ENCODE measurements around the gene AMDHD2.
"Not testable (repeated sequence)": the region's sequence is repeated elsewhere in the genome, so short reads cannot be mapped to it uniquely, and the experiment has no call there.

AMDHD2 gene

GRCh38 chr16:2476741-2477140, 43.4 kb upstream of the AMDHD2 start:
- peaks cover 9% of the 10 kb centered on the region for H3K4me1 Mint-ChIP-seq
- peak overlapping the region; percentile 58 for H3K4me3 Mint-ChIP-seq
- no peaks in the 10 kb centered on the region for H3K36me3 Mint-ChIP-seq
- no peaks in the 10 kb centered on the region for H3K9me3 Mint-ChIP-seq
- H3K27ac Mint-ChIP-seq, result no peak overlapping the region
- peaks cover 10% of the 10 kb centered on the region for H3K27me3 Mint-ChIP-seq
- no peak for DNase-seq (ENCODE audit: low spot score in 2 of 2)
- no peak for ATAC-seq (ENCODE audit: low read depth)

- H3K9me3 Mint-ChIP-seq, result no peaks in the 10 kb centered on the region
- peaks cover 8% of the 10 kb centered on the region for H3K27me3 Mint-ChIP-seq
- peaks cover 12% of the 10 kb centered on the region for H3K4me1 Mint-ChIP-seq
- H3K27ac Mint-ChIP-seq, result no peak overlapping the region
- H3K36me3 Mint-ChIP-seq, result no peaks in the 10 kb centered on the region
- no peak for ATAC-seq (ENCODE audit: low read depth)
- H3K4me3 Mint-ChIP-seq, result no peak overlapping the region
- no peak for DNase-seq (ENCODE audit: low spot score in 2 of 2)
Measured at GRCh38 chr16:2477327-2477726, 42.8 kb upstream of the AMDHD2 start.

- Mint-ChIP-seq H3K4me1 (peaks cover 10% of the 10 kb centered on the region), H3K27me3 (peaks cover 2% of the 10 kb centered on the region), H3K4me3 (no peak overlapping the region), H3K36me3 (peaks cover 2% of the 10 kb centered on the region), H3K9me3 (no peaks in the 10 kb centered on the region), H3K27ac (no peak overlapping the region)
- DNase-seq (ENCODE audit: low spot score in 2 of 2), result no peak
- no peak for ATAC-seq (ENCODE audit: low read depth)
Measured at GRCh38 chr16:2478279-2478678, 41.9 kb upstream of the AMDHD2 start.

- H3K4me3 Mint-ChIP-seq; H3K27me3 Mint-ChIP-seq; H3K36me3 Mint-ChIP-seq; DNase-seq (ENCODE audit: low spot score in 2 of 2); ATAC-seq (ENCODE audit: low read depth); H3K27ac Mint-ChIP-seq; H3K9me3 Mint-ChIP-seq: not testable (repeated sequence)
- H3K4me1 Mint-ChIP-seq, result peaks cover 11% of the 10 kb centered on the region
Measured at GRCh38 chr16:2479996-2480395, 40.2 kb upstream of the AMDHD2 start.

DNA sequence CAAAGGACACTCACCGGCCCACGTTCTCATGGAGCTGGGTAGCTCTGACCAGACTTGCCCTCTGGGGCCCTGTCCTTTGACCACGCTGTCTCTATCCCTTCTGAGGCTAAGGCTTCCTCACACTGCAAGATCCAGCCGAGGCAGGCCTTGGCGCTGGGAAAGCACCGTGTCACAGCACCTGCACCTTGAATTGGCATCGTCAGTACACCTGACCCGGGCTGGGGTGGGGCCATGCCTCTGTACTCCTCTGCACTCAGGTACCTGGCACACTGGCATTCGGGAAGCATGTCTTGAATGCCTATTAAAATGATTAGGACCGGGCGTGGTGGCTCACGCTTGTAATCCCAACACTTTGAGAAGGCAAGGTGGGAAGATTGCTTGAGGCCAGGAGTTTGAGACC, 39.2 kb upstream of the AMDHD2 start:
- Mint-ChIP-seq H3K36me3 (peaks cover 2% of the 10 kb centered on the region), H3K27me3 (no peaks in the 10 kb centered on the region), H3K9me3 (no peaks in the 10 kb centered on the region), H3K4me3 (no peak overlapping the region), H3K4me1 (peaks cover 11% of the 10 kb centered on the region), H3K27ac (no peak overlapping the region)
- DNase-seq (ENCODE audit: low spot score in 2 of 2), result no peak
- ATAC-seq (ENCODE audit: low read depth), result no peak

DNA sequence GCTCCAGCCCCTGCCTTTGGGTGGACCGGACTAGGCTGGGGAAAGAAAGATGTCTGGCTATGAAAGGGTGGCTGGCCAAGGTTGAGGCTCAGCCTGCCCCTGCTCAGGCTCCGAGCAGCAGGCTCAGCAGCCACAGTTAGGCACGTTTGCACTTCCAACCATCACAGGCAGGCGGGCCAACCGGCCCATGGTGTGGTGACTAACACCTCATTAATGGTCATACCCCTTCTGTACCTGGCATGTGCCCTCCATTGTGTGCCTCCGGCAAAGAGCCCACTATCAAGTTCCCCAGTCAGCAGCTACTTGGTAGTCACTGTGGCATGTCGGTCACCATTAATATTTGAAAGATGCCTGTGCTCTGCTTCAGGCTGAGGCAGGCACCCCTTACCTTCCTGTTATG, 38.5 kb upstream of the AMDHD2 start:
- Mint-ChIP-seq H3K4me3 (no peak overlapping the region), H3K27ac (no peak overlapping the region), H3K36me3 (peaks cover 2% of the 10 kb centered on the region), H3K9me3 (no peaks in the 10 kb centered on the region), H3K27me3 (no peaks in the 10 kb centered on the region), H3K4me1 (peaks cover 12% of the 10 kb centered on the region)
- no peak for ATAC-seq (ENCODE audit: low read depth)
- DNase-seq (ENCODE audit: low spot score in 2 of 2), result no peak

GRCh38 chr16:2482249-2482648, 37.9 kb upstream of the AMDHD2 start:
- Mint-ChIP-seq H3K9me3 (no peaks in the 10 kb centered on the region), H3K27me3 (no peaks in the 10 kb centered on the region), H3K4me1 (peaks cover 17% of the 10 kb centered on the region), H3K27ac (peak overlapping the region; percentile 66), H3K4me3 (no peak overlapping the region), H3K36me3 (peaks cover 2% of the 10 kb centered on the region)
- ATAC-seq (ENCODE audit: low read depth) (no peak), DNase-seq (ENCODE audit: low spot score in 2 of 2) (no peak)

DNA sequence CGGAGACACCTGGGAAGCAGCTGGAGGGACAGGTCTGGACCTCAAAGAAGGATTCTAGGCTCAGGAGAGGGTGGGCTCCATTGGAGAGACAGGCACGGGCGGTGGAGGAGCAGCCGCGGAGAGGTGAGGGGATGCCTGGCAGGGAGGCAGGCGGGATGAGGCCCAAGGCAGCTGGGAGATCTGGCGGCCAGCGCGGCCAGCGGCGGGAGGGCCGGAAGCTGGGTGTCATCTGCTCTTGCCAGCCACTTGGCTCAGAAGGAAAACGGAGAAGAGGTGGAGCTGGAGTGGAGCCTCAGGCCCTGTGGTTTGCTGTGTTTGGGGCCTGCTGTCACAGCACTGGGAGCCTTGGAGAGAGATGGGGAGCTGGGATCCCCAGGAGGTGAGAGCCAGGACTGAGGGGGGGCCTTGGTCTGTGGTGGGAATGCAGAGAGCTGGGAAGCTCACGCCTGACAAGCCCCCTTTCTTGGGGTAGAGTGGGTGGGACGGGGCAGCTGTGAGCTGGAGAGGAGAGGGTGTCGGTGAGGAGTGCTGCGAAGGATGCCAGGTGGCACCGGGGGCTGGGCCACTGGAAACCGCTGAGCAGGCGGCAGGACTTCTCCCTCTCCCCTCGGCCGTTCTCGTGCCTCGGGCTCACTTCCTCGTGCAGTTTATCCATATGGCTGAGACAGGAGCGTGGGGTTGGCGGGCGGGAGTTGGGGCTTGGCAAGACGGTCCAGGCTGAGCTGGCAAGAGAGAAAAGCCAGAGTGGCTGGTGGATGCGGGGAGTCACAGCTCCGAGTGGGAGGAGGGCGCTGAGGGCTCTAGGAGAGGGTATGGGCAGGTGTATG, 37.2 kb upstream of the AMDHD2 start:
- H3K9me3 Mint-ChIP-seq, result no peaks in the 10 kb centered on the region
- ATAC-seq (ENCODE audit: low read depth), result no peak
- no peak overlapping the region for H3K4me3 Mint-ChIP-seq
- peaks cover 2% of the 10 kb centered on the region for H3K36me3 Mint-ChIP-seq
- peaks cover 19% of the 10 kb centered on the region for H3K4me1 Mint-ChIP-seq
- DNase-seq (ENCODE audit: low spot score in 2 of 2), result no peak
- H3K27ac Mint-ChIP-seq, result peak overlapping the region; percentile 66
- H3K27me3 Mint-ChIP-seq, result no peaks in the 10 kb centered on the region

DNA sequence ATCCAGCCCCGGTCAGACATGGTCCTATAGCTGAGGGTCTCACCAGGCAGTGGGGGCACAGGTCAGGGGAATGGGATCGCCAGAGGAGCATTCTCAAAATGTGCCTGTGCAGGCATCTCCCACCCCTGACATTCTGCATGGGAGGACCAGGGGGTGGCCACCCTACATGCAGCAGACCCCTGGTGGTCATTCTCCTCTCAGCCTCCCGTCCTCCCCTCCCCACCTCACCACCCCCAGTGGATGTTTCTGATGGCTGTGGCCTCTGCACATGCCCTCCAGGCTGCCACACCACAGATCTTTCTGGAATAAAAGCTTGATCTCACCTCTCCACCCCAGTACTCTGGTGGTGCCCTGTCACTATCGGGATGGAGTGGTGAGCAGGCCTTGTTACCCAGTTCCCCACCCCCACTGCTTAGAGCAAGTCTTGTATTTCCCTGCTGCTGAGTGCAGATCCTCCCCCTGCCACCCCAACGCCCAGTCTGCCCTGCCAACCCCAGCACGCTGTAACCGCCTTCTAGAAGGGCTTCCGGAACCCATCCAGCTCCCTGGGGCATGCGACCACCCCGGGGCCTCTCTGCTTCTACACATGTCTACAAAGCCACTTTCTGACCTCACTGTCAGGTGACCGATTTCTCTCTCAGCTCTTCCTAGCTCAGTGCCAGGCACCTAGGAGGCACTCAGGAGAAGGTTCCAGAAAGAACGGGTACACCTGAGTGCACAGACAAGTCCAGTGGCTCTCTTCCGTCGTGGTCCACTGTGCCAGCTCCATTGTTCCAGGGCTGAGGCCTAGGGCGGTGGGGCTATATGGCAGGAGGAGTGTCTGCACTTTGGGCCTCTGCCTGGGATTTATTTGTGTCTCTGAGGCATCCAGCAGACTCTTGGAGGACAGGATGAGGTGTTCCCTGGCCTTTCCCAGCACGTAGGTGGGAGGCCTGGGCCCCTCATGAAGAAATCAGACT, 36.0 kb upstream of the AMDHD2 start:
- Mint-ChIP-seq H3K9me3 (no peaks in the 10 kb centered on the region), H3K27me3 (no peaks in the 10 kb centered on the region), H3K4me3 (no peak overlapping the region), H3K27ac (no peak overlapping the region), H3K4me1 (peaks cover 19% of the 10 kb centered on the region), H3K36me3 (peaks cover 2% of the 10 kb centered on the region)
- DNase-seq (ENCODE audit: low spot score in 2 of 2) (no peak), ATAC-seq (ENCODE audit: low read depth) (no peak)

GRCh38 chr16:2484898-2485508, 35.2 kb upstream of the AMDHD2 start:
- Mint-ChIP-seq H3K4me1 (peaks cover 19% of the 10 kb centered on the region), H3K4me3 (no peak overlapping the region)

DNA sequence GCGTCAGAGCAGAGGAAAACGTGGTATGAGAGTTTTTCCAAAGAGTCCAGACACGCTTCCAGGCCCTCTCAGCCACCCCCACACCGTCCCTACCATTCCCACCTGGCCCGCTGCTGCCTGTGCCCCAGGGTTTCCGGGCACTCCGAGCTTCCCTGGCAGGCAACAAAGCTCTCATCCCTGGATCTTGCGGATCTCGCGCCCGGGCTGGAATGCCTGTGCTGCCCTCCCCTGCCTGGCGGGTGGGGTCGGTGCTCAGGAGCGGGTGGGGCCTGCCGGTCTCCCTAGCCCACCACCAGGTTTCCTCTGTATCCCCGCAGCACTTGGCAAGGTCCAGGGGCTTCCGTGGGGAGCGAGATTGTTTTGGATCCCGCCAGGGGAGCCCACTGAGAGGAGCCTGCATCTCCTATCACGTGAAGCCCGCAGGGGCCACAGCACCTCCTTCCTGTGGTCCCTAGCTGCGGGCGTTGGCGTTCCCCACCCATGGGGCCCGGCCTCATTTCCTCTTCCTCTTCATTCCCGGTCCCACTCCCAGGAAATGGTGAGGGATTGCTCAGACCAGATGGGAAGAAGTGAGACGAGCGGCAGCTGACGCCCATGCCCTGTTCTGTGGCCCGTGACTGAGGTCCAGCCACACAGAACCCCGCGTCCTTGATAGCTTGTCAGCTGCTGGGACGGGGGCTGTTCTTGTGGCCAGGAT, 34.2 kb upstream of the AMDHD2 start:
- no peaks in the 10 kb centered on the region for H3K9me3 Mint-ChIP-seq
- peaks cover 2% of the 10 kb centered on the region for H3K36me3 Mint-ChIP-seq
- no peaks in the 10 kb centered on the region for H3K27me3 Mint-ChIP-seq
- DNase-seq (ENCODE audit: low spot score in 2 of 2) (no peak), ATAC-seq (ENCODE audit: low read depth) (no peak)
- no peak overlapping the region for H3K27ac Mint-ChIP-seq
- no peak overlapping the region for H3K4me3 Mint-ChIP-seq
- H3K4me1 Mint-ChIP-seq, result peaks cover 19% of the 10 kb centered on the region

More at GRCh38 chr16:2484898-2485508, 35.2 kb upstream of the AMDHD2 start:
- Mint-ChIP-seq H3K27me3 (no peaks in the 10 kb centered on the region), H3K27ac (peak overlapping the region; percentile 69), H3K9me3 (no peaks in the 10 kb centered on the region), H3K36me3 (peaks cover 2% of the 10 kb centered on the region)
- no peak for DNase-seq (ENCODE audit: low spot score in 2 of 2)
- no peak for ATAC-seq (ENCODE audit: low read depth)

GRCh38 chr16:2486645-2487516, 33.3 kb upstream of the AMDHD2 start:
- no peaks in the 10 kb centered on the region for H3K27me3 Mint-ChIP-seq
- peaks cover 2% of the 10 kb centered on the region for H3K36me3 Mint-ChIP-seq
- H3K9me3 Mint-ChIP-seq, result no peaks in the 10 kb centered on the region
- peak in 1 of 2 donors; percentile 74 for DNase-seq (ENCODE audit: low spot score in 2 of 2)
- peak overlapping the region; percentile 87 for H3K27ac Mint-ChIP-seq
- ATAC-seq (ENCODE audit: low read depth), result peak; percentile 99
- peak overlapping the region; percentile 74 for H3K4me3 Mint-ChIP-seq
- peaks cover 19% of the 10 kb centered on the region for H3K4me1 Mint-ChIP-seq

- DNase-seq (ENCODE audit: low spot score in 2 of 2), result no peak
- H3K36me3 Mint-ChIP-seq, result peaks cover 2% of the 10 kb centered on the region
- H3K9me3 Mint-ChIP-seq, result no peaks in the 10 kb centered on the region
- peak overlapping the region; percentile 87 for H3K27ac Mint-ChIP-seq
- no peaks in the 10 kb centered on the region for H3K27me3 Mint-ChIP-seq
- ATAC-seq (ENCODE audit: low read depth), result no peak
- peaks cover 16% of the 10 kb centered on the region for H3K4me1 Mint-ChIP-seq
- peak overlapping the region; percentile 74 for H3K4me3 Mint-ChIP-seq
Measured at GRCh38 chr16:2487517-2487842, 32.7 kb upstream of the AMDHD2 start.

Data from memory B cell (primary cell).